ENCODE data around the gene FOXL3. TPM values are rescaled to one million over a fixed set of nuclear protein-coding genes. Genes with fewer than 3 reads are reported as not detected.

FOXL3 gene
- total RNA-seq, 6 experiments from 2014 or later: not detected

- Histone ChIP-seq H3K4me1 (peaks cover 0 to 14% (median 5%) of the 10 kb centered on the region in 4 donors), H3K9me3 (no peaks in the 10 kb centered on the region), H3K27ac (no peak overlapping the region), H3K36me3 (no peaks in the 10 kb centered on the region), H3K4me3 (no peak overlapping the region), H3K27me3 (no peaks in the 10 kb centered on the region)
- 73% methylated on average over 10 of the region's 31 CpGs for WGBS (ENCODE audit: insufficient coverage, low coverage, low lambda C conversion rate, missing lambda C conversion rate)
- no peak for TF ChIP-seq CTCF (IDR thresholded peaks at IDR 0.05)
- no peak for TF ChIP-seq POLR2A (IDR thresholded peaks at IDR 0.05)
- no peak for ATAC-seq
- intact Hi-C loops (cut with DNase I): no loop called here
- no peak for DNase-seq
Measured at GRCh38 chr7:340200-340937, 50.4 kb downstream of the FOXL3 start.

Other genes with a start within 250 kb of the FOXL3 start
- gene FAM20C, start 97.6 kb upstream of the FOXL3 start, total RNA-seq: 10 to 100 TPM; 32.1 to 73.8 (median 57.3) TPM
- gene PDGFA, start 229.7 kb downstream of the FOXL3 start, total RNA-seq: 10 to 100 TPM in 3 of 6 experiments, 1 to 10 TPM in 3; 2.3 to 20.9 (median 8.4) TPM

Measured in right lobe of liver (tissue), 6 donors.